IPS DF 4.7 (cell line): Measurements from ENCODE around the gene CT45A9.
"Not testable (repeated sequence)": the region's sequence is repeated elsewhere in the genome, so short reads cannot be mapped to it uniquely, and the experiment has no call there.

Experiments
- DNase-seq: peaks from one replicate; pipeline ENCODE4 v3.0.0-alpha.2; 2013; ENCODE audit warnings: low spot score; ENCODE audit errors: extremely low read depth

CT45A9 gene, protein sequence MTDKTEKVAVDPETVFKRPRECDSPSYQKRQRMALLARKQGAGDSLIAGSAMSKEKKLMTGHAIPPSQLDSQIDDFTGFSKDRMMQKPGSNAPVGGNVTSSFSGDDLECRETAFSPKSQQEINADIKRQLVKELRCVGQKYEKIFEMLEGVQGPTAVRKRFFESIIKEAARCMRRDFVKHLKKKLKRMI

DNA sequence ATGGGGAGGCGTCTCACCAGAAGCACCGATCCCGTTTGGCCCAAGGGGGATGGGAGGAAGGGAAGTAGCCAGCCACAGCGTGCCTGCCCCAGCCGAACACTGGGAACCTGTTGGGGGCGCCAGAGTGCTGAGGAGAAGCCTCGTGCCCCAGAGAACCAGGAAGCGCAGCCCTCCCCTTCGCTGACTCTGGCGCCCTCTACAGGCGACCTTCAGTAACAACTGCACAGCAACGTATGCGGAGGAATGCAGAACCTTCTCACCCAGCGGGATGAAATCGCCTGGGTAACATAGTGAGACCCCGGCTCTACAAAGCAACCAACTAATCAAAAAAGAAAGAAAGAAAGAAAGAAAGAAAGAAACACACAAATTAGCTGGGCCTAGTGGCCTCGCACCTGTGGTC lies at the start of gene CT45A9:
TSS of gene CT45A9 (minus strand) at position 101 of the 400 bp plus-strand sequence. CDS start 3,751 bp downstream, outside the sequence.
- DNase-seq: not testable (repeated sequence)

DNA sequence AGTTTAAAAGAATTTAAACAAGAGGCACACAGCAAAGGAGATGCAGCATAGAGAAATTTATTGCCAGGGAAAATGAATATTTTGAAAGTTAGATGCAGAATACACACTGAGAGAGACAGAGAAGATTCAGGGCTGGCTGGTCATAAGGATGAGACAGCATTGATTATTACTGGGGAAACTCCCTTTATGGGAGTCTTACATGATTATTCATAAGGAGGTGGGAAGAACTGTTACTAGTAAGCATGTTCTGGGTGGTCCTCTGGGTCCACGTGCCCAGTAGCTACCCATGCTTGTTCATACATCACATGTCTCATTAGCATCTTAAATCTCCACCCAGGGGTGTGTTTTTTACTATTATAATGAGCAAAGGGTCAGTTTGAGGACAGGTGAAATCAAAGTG lies 48.9 kb upstream of the CT45A9 start:
- not testable (repeated sequence) for DNase-seq

DNA sequence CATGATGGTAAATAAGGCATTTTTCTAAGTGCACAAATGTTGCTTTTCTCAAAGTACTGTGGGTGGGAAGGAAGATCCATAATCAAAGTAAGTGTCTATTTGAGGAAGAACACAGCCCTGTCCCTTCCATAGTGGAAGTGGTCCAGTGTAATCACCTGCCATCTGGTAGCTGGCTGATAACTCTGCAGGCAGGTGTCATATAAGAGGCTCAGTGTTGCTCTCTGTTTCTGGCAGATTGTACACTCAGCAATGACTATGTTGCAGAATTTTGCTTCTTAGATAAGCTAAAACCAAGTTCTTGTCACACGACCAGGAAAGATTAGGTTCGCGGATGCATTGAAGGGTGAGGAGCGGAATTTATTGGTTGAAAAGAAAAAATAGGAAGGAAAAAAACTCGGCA lies 42.8 kb upstream of the CT45A9 start:
- no peak for DNase-seq

DNA sequence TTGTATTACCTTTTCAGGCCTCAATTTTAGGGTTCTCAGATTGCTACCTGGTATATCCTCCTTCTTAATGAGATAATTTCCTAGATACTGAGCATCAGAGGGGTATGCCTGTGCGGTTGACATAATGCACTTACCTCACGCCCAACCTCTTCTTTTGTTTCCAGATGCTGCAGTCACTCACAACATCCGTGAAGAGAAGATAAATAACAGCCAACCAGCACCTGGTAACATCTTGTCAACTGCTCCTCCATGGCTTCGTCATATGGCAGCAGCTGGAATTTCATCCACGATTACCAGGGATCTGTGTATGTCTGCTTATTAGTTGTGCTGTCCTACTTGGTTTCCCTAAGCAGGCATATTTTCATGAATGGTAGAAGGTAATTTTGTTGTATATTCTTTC lies 38.6 kb upstream of the CT45A9 start:
- no peak for DNase-seq

DNA sequence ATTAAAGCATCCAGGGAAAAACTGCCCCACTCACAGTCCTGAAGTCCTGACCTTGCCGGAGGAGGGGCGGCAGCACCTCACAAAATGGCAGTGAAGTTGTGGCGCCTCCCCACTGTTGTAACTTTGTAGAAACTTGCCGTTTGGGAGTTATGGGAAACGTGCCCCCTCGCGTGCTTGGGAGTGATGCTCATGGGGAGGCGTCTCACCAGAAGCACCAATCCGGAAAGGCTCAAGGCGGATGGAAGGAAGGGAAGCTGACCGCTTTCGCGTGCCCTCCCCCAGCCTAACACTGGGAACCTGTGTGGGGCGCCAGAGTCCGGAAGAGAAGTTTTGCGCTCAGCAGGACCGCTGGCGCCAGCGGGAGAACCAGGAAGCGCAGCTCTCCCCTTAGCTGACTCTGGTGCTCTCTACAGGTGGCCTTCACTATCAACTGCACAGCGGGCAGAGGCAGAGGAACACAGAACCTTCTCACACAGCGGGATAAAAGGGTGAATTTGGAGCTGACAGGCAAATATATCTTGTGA lies 21.7 kb upstream of the CT45A9 start, which contains the start of the genes CT45A10 and SAGE1:
TSS of gene CT45A10 (minus strand) at position 151 of the 524 bp plus-strand sequence. CDS start 8,100 bp downstream, outside the sequence.
TSS of gene SAGE1 (plus strand) at position 423 of the 524 bp plus-strand sequence. CDS start 2,527 bp downstream, outside the sequence.
- no peak for DNase-seq

DNA sequence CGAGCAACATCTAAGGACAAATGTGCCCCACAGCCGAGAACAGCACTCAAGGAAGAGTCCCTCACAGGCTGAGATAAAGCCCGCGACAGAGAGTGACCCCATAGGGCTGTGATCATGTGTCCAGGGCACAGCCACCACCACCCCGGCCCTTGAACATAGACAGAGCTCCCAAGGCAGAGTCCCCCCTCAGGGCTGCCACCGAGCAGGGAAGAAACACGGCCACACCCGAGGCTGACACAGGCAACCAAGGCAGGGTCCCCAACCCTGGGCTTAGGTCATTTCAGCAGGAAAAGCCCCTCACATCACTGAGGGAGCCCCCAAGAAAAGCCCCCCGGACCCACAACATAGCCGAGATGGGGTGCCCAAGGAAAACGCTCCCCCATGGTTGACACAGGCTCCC lies 21.2 kb upstream of the CT45A9 start:
- no peak for DNase-seq

DNA sequence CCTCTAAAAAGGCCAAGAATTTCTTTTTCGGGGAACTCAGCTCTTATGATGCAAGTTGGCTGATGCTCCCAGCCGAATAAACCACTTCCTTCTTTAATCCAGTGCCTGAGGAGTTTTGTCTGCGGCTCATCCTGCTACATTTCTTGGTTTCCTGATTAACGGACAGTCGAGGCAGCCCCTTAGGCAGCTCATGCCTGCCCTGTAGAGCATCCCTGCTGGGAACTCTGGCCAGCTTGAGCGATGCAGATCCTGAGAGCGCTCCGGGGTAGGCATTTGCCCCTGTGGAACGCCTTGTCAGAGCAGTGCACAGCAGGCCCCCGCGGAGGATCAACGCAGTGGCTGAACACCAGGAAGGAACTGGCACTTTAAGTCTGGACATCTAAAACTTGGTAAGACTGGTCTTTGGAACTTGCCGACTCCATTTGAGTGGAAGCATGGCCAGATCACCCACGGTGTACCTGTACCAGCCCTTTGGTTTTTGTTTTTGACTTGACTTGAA lies 18.5 kb upstream of the CT45A9 start:
- no peak for DNase-seq

DNA sequence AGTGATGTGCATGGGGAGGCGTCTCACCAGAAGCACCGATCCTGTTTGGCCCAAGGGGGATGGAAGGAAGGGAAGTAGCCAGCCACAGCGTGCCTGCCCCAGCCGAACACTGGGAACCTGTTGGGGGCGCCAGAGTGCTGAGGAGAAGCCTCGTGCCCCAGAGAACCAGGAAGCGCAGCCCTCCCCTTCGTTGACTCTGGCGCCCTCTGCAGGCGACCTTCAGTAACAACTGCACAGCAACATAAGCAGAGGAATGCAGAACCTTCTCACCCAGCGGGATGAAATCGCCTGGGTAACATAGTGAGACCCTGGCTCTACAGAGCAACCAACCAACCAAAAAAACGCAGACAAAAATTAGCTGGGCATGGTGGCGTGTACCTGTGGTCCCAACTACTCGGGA lies 17.4 kb upstream of the CT45A9 start:
- DNase-seq: not testable (repeated sequence)

DNA sequence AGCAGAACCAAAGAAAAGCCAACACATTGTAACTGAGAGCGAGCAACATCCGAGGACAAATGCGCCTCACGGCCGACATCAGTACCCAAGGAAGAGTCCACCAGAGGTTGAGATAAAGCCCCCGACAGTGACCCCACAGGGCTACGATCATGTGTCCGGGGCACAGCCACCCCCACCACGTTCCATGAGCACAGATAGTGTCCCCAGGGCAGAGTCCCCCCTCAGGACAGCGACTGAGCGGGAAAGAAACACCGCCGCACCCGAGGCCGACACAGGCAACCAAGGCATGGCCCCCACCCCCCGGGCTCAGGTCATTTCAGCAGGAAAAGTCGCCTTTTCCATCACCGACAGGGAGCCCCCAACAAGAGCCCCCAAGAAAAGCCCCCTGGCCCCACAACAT lies 16.6 kb upstream of the CT45A9 start:
- not testable (repeated sequence) for DNase-seq

DNA sequence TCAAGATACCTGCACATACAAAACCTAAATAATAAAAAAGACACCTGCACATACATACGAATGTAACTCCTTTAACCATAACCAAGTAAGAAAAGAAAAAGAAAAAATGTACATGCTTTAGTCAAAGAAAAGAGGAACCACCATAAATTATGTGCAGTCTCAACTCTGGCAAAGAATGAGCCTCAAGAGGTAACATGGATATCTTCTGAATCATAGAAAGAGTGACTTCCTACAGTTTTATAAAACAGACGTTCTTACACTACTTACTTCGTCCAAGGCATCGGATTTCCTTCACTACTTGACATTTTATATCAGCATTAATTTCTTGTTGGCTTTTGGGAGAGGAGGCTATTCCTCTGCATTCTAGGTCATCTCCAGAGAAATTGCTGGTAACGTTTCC lies 11.1 kb upstream of the CT45A9 start:
- DNase-seq: not testable (repeated sequence)

DNA sequence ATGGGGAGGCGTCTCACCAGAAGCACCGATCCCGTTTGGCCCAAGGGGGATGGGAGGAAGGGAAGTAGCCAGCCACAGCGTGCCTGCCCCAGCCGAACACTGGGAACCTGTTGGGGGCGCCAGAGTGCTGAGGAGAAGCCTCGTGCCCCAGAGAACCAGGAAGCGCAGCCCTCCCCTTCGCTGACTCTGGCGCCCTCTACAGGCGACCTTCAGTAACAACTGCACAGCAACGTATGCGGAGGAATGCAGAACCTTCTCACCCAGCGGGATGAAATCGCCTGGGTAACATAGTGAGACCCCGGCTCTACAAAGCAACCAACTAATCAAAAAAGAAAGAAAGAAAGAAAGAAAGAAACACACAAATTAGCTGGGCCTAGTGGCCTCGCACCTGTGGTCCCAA lies 17.2 kb downstream of the CT45A9 start, which contains the start of gene CT45A8:
TSS of gene CT45A8 (minus strand) at position 101 of the 400 bp plus-strand sequence. CDS start 3,755 bp downstream, outside the sequence.
- DNase-seq: not testable (repeated sequence)

DNA sequence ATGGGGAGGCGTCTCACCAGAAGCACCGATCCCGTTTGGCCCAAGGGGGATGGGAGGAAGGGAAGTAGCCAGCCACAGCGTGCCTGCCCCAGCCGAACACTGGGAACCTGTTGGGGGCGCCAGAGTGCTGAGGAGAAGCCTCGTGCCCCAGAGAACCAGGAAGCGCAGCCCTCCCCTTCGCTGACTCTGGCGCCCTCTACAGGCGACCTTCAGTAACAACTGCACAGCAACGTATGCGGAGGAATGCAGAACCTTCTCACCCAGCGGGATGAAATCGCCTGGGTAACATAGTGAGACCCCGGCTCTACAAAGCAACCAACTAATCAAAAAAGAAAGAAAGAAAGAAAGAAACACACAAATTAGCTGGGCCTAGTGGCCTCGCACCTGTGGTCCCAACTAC lies 34.4 kb downstream of the CT45A9 start, which contains the start of gene CT45A7:
TSS of gene CT45A7 (minus strand) at position 101 of the 400 bp plus-strand sequence. CDS start 3,747 bp downstream, outside the sequence.
- DNase-seq: not testable (repeated sequence)

DNA sequence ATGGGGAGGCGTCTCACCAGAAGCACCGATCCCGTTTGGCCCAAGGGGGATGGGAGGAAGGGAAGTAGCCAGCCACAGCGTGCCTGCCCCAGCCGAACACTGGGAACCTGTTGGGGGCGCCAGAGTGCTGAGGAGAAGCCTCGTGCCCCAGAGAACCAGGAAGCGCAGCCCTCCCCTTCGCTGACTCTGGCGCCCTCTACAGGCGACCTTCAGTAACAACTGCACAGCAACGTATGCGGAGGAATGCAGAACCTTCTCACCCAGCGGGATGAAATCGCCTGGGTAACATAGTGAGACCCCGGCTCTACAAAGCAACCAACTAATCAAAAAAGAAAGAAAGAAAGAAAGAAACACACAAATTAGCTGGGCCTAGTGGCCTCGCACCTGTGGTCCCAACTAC lies 51.7 kb downstream of the CT45A9 start, which contains the start of gene CT45A2:
TSS of gene CT45A2 (minus strand) at position 101 of the 400 bp plus-strand sequence. CDS start 3,747 bp downstream, outside the sequence.
- DNase-seq: not testable (repeated sequence)
